C4-2B (cell line): ENCODE data around the gene LYRM1.
"Not testable (repeated sequence)": the region's sequence is repeated elsewhere in the genome, so short reads cannot be mapped to it uniquely, and the experiment has no call there.

Experiments used
- H3K27ac ChIP-seq: fragments of 450-650 bp; 2 replicates; pipeline ENCODE4 v1.5.1; 2017
- CTCF ChIP-seq: fragments of 450-650 bp; conservative IDR thresholded peaks from 2 replicates; pipeline ENCODE4 v1.5.1; 2017; ENCODE audit warnings: mild to moderate bottlenecking
- ZFX ChIP-seq: fragments of 450-650 bp; IDR thresholded peaks from 2 replicates; pipeline ENCODE4 v1.6.1; 2017

LYRM1 gene

GRCh38 chr16:20918486-20919239 is 18.1 kb downstream of the LYRM1 start:
- H3K27ac ChIP-seq: no peak overlapping the region
- TF ChIP-seq CTCF (no peak), ZFX (no peak)

GRCh38 chr16:20920091-20920490 is 19.5 kb downstream of the LYRM1 start:
- H3K27ac ChIP-seq: no peak overlapping the region
- no peak for TF ChIP-seq ZFX

GRCh38 chr16:20920799-20921198 is 20.2 kb downstream of the LYRM1 start:
- H3K27ac ChIP-seq: no peak overlapping the region
- no peak for TF ChIP-seq ZFX
- TF ChIP-seq CTCF: no peak

GRCh38 chr16:20923876-20924275 is 23.3 kb downstream of the LYRM1 start:
- no peak for TF ChIP-seq ZFX
- TF ChIP-seq CTCF: no peak
- no peak overlapping the region for H3K27ac ChIP-seq

GRCh38 chr16:20925751-20926150 is 25.2 kb downstream of the LYRM1 start:
- no peak overlapping the region for H3K27ac ChIP-seq
- no peak for TF ChIP-seq CTCF
- TF ChIP-seq ZFX: no peak

GRCh38 chr16:20928774-20929411 is 28.3 kb downstream of the LYRM1 start:
- no peak overlapping the region for H3K27ac ChIP-seq
- TF ChIP-seq CTCF: no peak
- no peak for TF ChIP-seq ZFX

- not testable (repeated sequence) for H3K27ac ChIP-seq
These were observed 29.2 kb downstream of the LYRM1 start for GRCh38 chr16:20929676-20930364.

GRCh38 chr16:20930365-20930690 is 29.8 kb downstream of the LYRM1 start:
- TF ChIP-seq CTCF (no peak), ZFX (no peak)
- H3K27ac ChIP-seq: no peak overlapping the region
